ENCODE measurements around the gene COPG2.

Gene COPG2

GRCh38 chr7:130667593-130668257 lies 823 bp downstream of the COPG2 start:
- 0 out of 2 replicates have a peak overlapping the region, but pooled peaks have one; percentile 12 for H3K27ac ChIP-seq
- TF ChIP-seq FOXP2 (optimal IDR thresholded peaks at IDR 0.05; ENCODE audit: control extremely low read depth, extremely low read length, insufficient read depth) (no peak), POLR2AphosphoS5 (IDR thresholded peaks at IDR 0.05; ENCODE audit: borderline replicate concordance, low read depth, low read length) (no peak), EZH2 (IDR thresholded peaks at IDR 0.05) (no peak)
- DNase-seq (ENCODE audit: low read depth, low spot score) = no peak

GRCh38 chr7:130662426-130662825 lies 6.1 kb downstream of the COPG2 start:
- H3K9me3 ChIP-seq (ENCODE audit: low read depth, low read length) = no peaks in the 10 kb centered on the region
- H3K9ac ChIP-seq (ENCODE audit: insufficient read length) = peak overlapping the region; percentile 25
- TF ChIP-seq POLR2AphosphoS5 (IDR thresholded peaks at IDR 0.05; ENCODE audit: borderline replicate concordance, low read depth, low read length) (no peak), FOXP2 (optimal IDR thresholded peaks at IDR 0.05; ENCODE audit: control extremely low read depth, extremely low read length, insufficient read depth) (no peak), EZH2 (IDR thresholded peaks at IDR 0.05) (no peak)
- H3K36me3 ChIP-seq (ENCODE audit: insufficient read depth, low read length) = peaks cover 28% of the 10 kb centered on the region
- no peak for DNase-seq (ENCODE audit: low read depth, low spot score)
- H3K4me3 ChIP-seq = peak overlapping the region; percentile 23; the same call in 1 of the 2 replicates
- H3K27ac ChIP-seq = peak overlapping the region; percentile 65; the same call in 1 of the 2 replicates

More at GRCh38 chr7:130667593-130668257, 823 bp downstream of the COPG2 start:
- Histone ChIP-seq H3K9me3 (ENCODE audit: low read depth, low read length) (no peaks in the 10 kb centered on the region), H3K4me3 (peak overlapping the region; percentile 99), H3K9ac (ENCODE audit: insufficient read length) (peak overlapping the region; percentile 78), H3K36me3 (ENCODE audit: insufficient read depth, low read length) (peaks cover 13% of the 10 kb centered on the region; the same call in 1 of the 2 replicates)

GRCh38 chr7:130655286-130655685 lies 13.3 kb downstream of the COPG2 start:
- DNase-seq (ENCODE audit: low read depth, low spot score) = no peak
- TF ChIP-seq FOXP2 (optimal IDR thresholded peaks at IDR 0.05; ENCODE audit: control extremely low read depth, extremely low read length, insufficient read depth) (no peak), EZH2 (IDR thresholded peaks at IDR 0.05) (no peak), POLR2AphosphoS5 (IDR thresholded peaks at IDR 0.05; ENCODE audit: borderline replicate concordance, low read depth, low read length) (no peak)
- H3K27ac ChIP-seq = no peak overlapping the region
- H3K9me3 ChIP-seq (ENCODE audit: low read depth, low read length) = no peaks in the 10 kb centered on the region
- no peak overlapping the region for H3K4me3 ChIP-seq
- H3K36me3 ChIP-seq (ENCODE audit: insufficient read depth, low read length) = peaks cover 19% of the 10 kb centered on the region
- no peak overlapping the region for H3K9ac ChIP-seq (ENCODE audit: insufficient read length)

- H3K4me3 ChIP-seq = no peak overlapping the region
- TF ChIP-seq POLR2AphosphoS5 (IDR thresholded peaks at IDR 0.05; ENCODE audit: borderline replicate concordance, low read depth, low read length) (no peak), EZH2 (IDR thresholded peaks at IDR 0.05) (no peak), FOXP2 (optimal IDR thresholded peaks at IDR 0.05; ENCODE audit: control extremely low read depth, extremely low read length, insufficient read depth) (no peak)
- DNase-seq (ENCODE audit: low read depth, low spot score) = no peak
- H3K9ac ChIP-seq (ENCODE audit: insufficient read length) = no peak overlapping the region
- no peaks in the 10 kb centered on the region for H3K9me3 ChIP-seq (ENCODE audit: low read depth, low read length)
- H3K27ac ChIP-seq = no peak overlapping the region
- H3K36me3 ChIP-seq (ENCODE audit: insufficient read depth, low read length) = peaks cover 17% of the 10 kb centered on the region
Measured at GRCh38 chr7:130654850-130655249, 13.7 kb downstream of the COPG2 start.

GRCh38 chr7:130650611-130651120 lies 17.9 kb downstream of the COPG2 start:
- Histone ChIP-seq H3K9ac (ENCODE audit: insufficient read length) (no peak overlapping the region), H3K27ac (no peak overlapping the region), H3K4me3 (no peak overlapping the region), H3K9me3 (ENCODE audit: low read depth, low read length) (no peaks in the 10 kb centered on the region), H3K36me3 (ENCODE audit: insufficient read depth, low read length) (peaks cover 27% of the 10 kb centered on the region)
- TF ChIP-seq FOXP2 (optimal IDR thresholded peaks at IDR 0.05; ENCODE audit: control extremely low read depth, extremely low read length, insufficient read depth) (no peak), EZH2 (IDR thresholded peaks at IDR 0.05) (no peak), POLR2AphosphoS5 (IDR thresholded peaks at IDR 0.05; ENCODE audit: borderline replicate concordance, low read depth, low read length) (no peak)
- no peak for DNase-seq (ENCODE audit: low read depth, low spot score)

GRCh38 chr7:130649004-130649790 lies 19.4 kb downstream of the COPG2 start:
- DNase-seq (ENCODE audit: low read depth, low spot score) = no peak
- no peak for TF ChIP-seq FOXP2 (optimal IDR thresholded peaks at IDR 0.05; ENCODE audit: control extremely low read depth, extremely low read length, insufficient read depth)
- no peak for TF ChIP-seq EZH2 (IDR thresholded peaks at IDR 0.05)
- TF ChIP-seq POLR2AphosphoS5 (IDR thresholded peaks at IDR 0.05; ENCODE audit: borderline replicate concordance, low read depth, low read length) = no peak
- Histone ChIP-seq H3K4me3 (no peak overlapping the region), H3K27ac (no peak overlapping the region), H3K9me3 (ENCODE audit: low read depth, low read length) (no peaks in the 10 kb centered on the region), H3K36me3 (ENCODE audit: insufficient read depth, low read length) (peaks cover 27% of the 10 kb centered on the region), H3K9ac (ENCODE audit: insufficient read length) (no peak overlapping the region)

GRCh38 chr7:130648580-130648979 lies 20.0 kb downstream of the COPG2 start:
- TF ChIP-seq POLR2AphosphoS5 (IDR thresholded peaks at IDR 0.05; ENCODE audit: borderline replicate concordance, low read depth, low read length) = no peak
- TF ChIP-seq EZH2 (IDR thresholded peaks at IDR 0.05) = no peak
- no peak for TF ChIP-seq FOXP2 (optimal IDR thresholded peaks at IDR 0.05; ENCODE audit: control extremely low read depth, extremely low read length, insufficient read depth)
- DNase-seq (ENCODE audit: low read depth, low spot score) = no peak
- Histone ChIP-seq H3K4me3 (no peak overlapping the region), H3K9me3 (ENCODE audit: low read depth, low read length) (no peaks in the 10 kb centered on the region), H3K36me3 (ENCODE audit: insufficient read depth, low read length) (peaks cover 27% of the 10 kb centered on the region), H3K27ac (no peak overlapping the region), H3K9ac (ENCODE audit: insufficient read length) (no peak overlapping the region)

- no peak for TF ChIP-seq FOXP2 (optimal IDR thresholded peaks at IDR 0.05; ENCODE audit: control extremely low read depth, extremely low read length, insufficient read depth)
- no peak for TF ChIP-seq POLR2AphosphoS5 (IDR thresholded peaks at IDR 0.05; ENCODE audit: borderline replicate concordance, low read depth, low read length)
- TF ChIP-seq EZH2 (IDR thresholded peaks at IDR 0.05) = no peak
- no peak overlapping the region for H3K4me3 ChIP-seq
- no peak overlapping the region for H3K9ac ChIP-seq (ENCODE audit: insufficient read length)
- H3K27ac ChIP-seq = no peak overlapping the region
- peaks cover 10% of the 10 kb centered on the region for H3K36me3 ChIP-seq (ENCODE audit: insufficient read depth, low read length)
- DNase-seq (ENCODE audit: low read depth, low spot score) = no peak
- no peaks in the 10 kb centered on the region for H3K9me3 ChIP-seq (ENCODE audit: low read depth, low read length)
Measured at GRCh38 chr7:130642383-130642782, 26.2 kb downstream of the COPG2 start.
